Type B pancreatic cell (in vitro differentiated cells): ENCODE results near the gene KCNJ6. TPM values are rescaled to one million over a fixed set of nuclear protein-coding genes. Genes with fewer than 3 reads are reported as not detected.

Experiments used
- DNase-seq: peaks from one replicate; pipeline ENCODE4 v3.0.0; 2021; ENCODE audit warnings: mixed read lengths; ENCODE audit not compliant: unreplicated experiment; ENCODE audit errors: extremely low spot score
- H3K27ac Mint-ChIP-seq: 2 replicates; pipeline ENCODE4 v1.8.0; 2021; ENCODE audit warnings: mild to moderate bottlenecking, mixed read lengths
- H3K27me3 Mint-ChIP-seq: 2 replicates; pipeline ENCODE4 v1.8.0; 2021; ENCODE audit warnings: mixed read lengths
- H3K36me3 Mint-ChIP-seq: 2 replicates; pipeline ENCODE4 v1.8.0; 2021; ENCODE audit warnings: mixed read lengths
- H3K4me1 Mint-ChIP-seq: one replicate; pipeline ENCODE4 v1.8.0; 2021; ENCODE audit warnings: mixed read lengths; ENCODE audit not compliant: unreplicated experiment
- H3K4me3 Mint-ChIP-seq: 2 replicates; pipeline ENCODE4 v1.8.0; 2021; ENCODE audit warnings: mild to moderate bottlenecking, mixed read lengths
- H3K9me3 Mint-ChIP-seq: 2 replicates; pipeline ENCODE4 v1.8.0; 2021; ENCODE audit warnings: mixed read lengths
- CTCF ChIP-seq: fragments of 200-600 bp; sonication (generic); conservative IDR thresholded peaks from 2 replicates; pipeline ENCODE4 v1.5.0; 2021; ENCODE audit warnings: antibody characterized with exemption, mild to moderate bottlenecking
- total RNA-seq: library from RNA; stranded (reverse); gene quantifications from 2 replicates; pipeline ENCODE4 v1.2.1, GENCODE V29; 2021; ENCODE audit warnings: low replicate concordance

Gene KCNJ6
- total RNA-seq, 1 donor from 2014 or later = 2.1 TPM

DNA sequence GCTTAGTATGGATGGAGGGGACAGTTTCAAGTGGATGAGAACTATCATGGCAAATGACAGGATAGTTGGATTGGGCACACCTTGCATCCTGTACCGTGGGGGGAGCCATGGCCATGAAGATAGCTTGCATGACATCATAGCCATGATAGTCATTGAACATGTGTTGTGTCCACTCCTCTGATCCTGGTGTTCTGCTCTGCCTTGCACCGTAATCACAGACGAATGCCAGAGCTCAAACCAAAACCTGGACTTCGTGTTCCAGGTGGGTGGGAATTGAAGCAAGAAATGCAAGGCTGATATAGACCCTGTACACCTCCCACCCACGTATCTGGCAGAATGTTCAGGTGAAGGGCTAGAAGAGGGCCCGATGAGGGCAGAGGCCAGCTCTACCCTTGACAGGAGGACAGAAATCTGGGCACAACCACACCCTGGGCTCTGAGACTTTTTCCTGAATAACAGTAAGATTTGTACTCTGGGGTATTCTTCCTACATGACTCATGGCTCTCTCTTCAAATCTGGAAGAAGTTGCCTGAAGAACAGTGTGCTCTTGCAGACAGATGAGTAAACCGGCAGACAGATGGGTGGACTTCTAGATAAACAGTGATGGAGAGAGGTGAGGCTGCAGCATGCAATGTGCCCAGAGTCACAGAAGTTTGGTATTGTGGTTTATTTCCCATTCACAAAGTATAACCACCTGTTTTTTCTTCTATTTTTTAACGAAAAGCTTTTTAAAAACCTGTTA lies 45.0 kb downstream of the KCNJ6 start:
- H3K27ac Mint-ChIP-seq = no peak overlapping the region
- DNase-seq = no peak
- H3K9me3 Mint-ChIP-seq = no peaks in the 10 kb centered on the region
- no peaks in the 10 kb centered on the region for H3K36me3 Mint-ChIP-seq
- H3K27me3 Mint-ChIP-seq = peaks cover 3% of the 10 kb centered on the region
- no peak for TF ChIP-seq CTCF
- no peak overlapping the region for H3K4me3 Mint-ChIP-seq
- H3K4me1 Mint-ChIP-seq = no peaks in the 10 kb centered on the region

DNA sequence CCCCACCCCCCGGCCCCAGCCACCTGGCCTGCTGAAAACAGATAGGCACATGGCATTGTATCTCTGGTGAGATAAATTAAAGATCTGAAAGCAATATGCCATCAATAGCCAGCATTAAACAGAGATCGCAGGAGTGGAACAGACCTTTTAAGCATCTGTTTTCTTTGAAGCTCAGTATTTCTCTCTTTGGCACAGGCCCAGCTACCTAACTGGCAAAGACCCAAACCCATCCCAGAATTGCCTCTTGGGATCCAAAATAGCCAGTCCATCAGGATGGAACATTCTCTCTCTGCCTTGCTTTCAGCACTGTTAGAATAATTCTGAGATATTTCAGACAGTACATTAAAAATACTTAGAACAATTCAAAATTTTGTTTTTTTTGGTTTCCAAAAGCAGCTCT lies 46.0 kb downstream of the KCNJ6 start:
- Mint-ChIP-seq H3K27ac (no peak overlapping the region), H3K27me3 (peaks cover 11% of the 10 kb centered on the region), H3K36me3 (no peaks in the 10 kb centered on the region), H3K4me1 (no peaks in the 10 kb centered on the region), H3K9me3 (no peaks in the 10 kb centered on the region), H3K4me3 (no peak overlapping the region)
- DNase-seq = no peak
- TF ChIP-seq CTCF = no peak

GRCh38 chr21:37869661-37870060 lies 46.6 kb downstream of the KCNJ6 start:
- no peak for TF ChIP-seq CTCF
- no peak for DNase-seq
- Mint-ChIP-seq H3K4me1 (no peaks in the 10 kb centered on the region), H3K36me3 (no peaks in the 10 kb centered on the region), H3K4me3 (no peak overlapping the region), H3K27me3 (peaks cover 11% of the 10 kb centered on the region), H3K27ac (no peak overlapping the region), H3K9me3 (no peaks in the 10 kb centered on the region)

DNA sequence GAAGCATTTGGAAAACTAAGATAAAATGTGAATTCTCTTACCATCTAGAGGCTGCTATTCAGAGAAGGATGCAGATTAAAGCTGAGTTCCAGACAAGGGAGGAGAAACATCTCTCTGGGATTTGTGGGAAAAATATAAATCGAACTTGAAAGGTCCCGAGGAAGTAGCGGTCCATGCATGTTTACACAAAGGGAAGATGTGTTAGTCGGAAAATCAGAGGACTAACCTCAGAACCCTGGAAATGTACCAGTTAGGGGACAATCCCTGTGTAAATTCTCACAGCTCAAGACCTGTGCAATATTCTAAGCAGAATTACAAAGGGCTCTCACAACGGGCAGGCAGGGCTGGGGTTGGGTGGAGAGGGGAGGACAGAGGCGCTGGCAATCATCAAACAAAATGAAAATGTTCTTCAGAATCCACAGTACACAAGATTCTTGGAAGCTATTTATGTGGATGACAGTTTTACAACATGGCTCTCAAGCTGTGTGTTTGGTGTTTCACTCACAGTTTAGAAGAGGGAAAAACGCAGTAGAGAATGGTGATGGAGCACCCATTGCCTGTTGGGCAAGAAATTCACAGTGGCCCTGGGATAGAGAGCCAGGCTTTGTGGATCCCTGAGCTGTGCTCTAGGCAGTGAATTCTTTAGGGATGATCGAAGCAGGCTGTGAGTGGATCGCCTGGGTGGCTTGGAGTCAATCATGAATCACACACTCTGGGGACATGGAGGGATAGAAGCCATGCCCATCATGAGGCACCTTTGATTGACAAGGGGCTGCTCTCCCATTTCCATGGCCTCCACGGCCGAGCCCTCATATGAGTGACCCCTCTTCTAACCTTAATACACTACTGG lies 47.6 kb downstream of the KCNJ6 start:
- no peak overlapping the region for H3K4me3 Mint-ChIP-seq
- no peaks in the 10 kb centered on the region for H3K9me3 Mint-ChIP-seq
- no peak overlapping the region for H3K27ac Mint-ChIP-seq
- H3K4me1 Mint-ChIP-seq = no peaks in the 10 kb centered on the region
- no peak for DNase-seq
- peaks cover 11% of the 10 kb centered on the region for H3K27me3 Mint-ChIP-seq
- TF ChIP-seq CTCF = no peak
- H3K36me3 Mint-ChIP-seq = no peaks in the 10 kb centered on the region

- Mint-ChIP-seq H3K9me3 (no peaks in the 10 kb centered on the region), H3K27me3 (peaks cover 11% of the 10 kb centered on the region), H3K27ac (no peak overlapping the region), H3K4me1 (no peaks in the 10 kb centered on the region), H3K36me3 (no peaks in the 10 kb centered on the region), H3K4me3 (no peak overlapping the region)
- no peak for TF ChIP-seq CTCF
- DNase-seq = no peak
These were observed 50.2 kb downstream of the KCNJ6 start for GRCh38 chr21:37866027-37866426.
